Keratinocyte (primary cell): ENCODE data around the gene CCDC9. TPM values are rescaled to one million over a fixed set of nuclear protein-coding genes. Genes with fewer than 3 reads are reported as not detected.
A peak's percentile ranks its signal among the peaks of the same experiment; 100 is the strongest.

Experiments used
- DNase-seq: peaks from one replicate; pipeline ENCODE4 v3.0.0-alpha.2; 2011; ENCODE audit warnings: low read depth, missing footprints, low spot score
- FAIRE-seq: peaks from 2 replicates; lab custom pipeline; 2011; peaks lifted over from hg19 to GRCh38; lab: Jason Lieb, UNC
- H2AFZ ChIP-seq: 2 replicates; pipeline ENCODE4 v1.6.0; 2012; ENCODE audit warnings: low read length, control low read depth, inconsistent platforms; ENCODE audit not compliant: control insufficient read depth
- H3K27ac ChIP-seq: 2 replicates; pipeline ENCODE4 v1.5.1; 2011; ENCODE audit warnings: low read length; ENCODE audit not compliant: control insufficient read depth, insufficient read depth
- H3K27me3 ChIP-seq: 3 replicates; pipeline ENCODE4 v1.6.0; 2011; ENCODE audit warnings: low read length; ENCODE audit not compliant: control insufficient read depth, insufficient read depth; ENCODE audit errors: extremely low read depth
- H3K36me3 ChIP-seq, 2 experiments: 2 replicates in 1 of 2; 3 replicates in 1 of 2; pipeline ENCODE4 v1.5.1; 2011; ENCODE audit warnings: low read length in 2 of 2, mild to moderate bottlenecking in 1 of 2; ENCODE audit not compliant: control insufficient read depth in 2 of 2, insufficient read depth in 2 of 2; ENCODE audit errors: extremely low read depth in 1 of 2
- H3K4me1 ChIP-seq: 3 replicates; pipeline ENCODE4 v1.5.1; 2011; ENCODE audit warnings: low read length; ENCODE audit not compliant: control insufficient read depth, insufficient read depth; ENCODE audit errors: extremely low read depth
- H3K4me2 ChIP-seq: 3 replicates; pipeline ENCODE4 v1.6.0; 2011; ENCODE audit warnings: low read depth, low read length; ENCODE audit not compliant: control insufficient read depth, insufficient read depth; ENCODE audit errors: extremely low read depth
- H3K4me3 ChIP-seq, 3 experiments: fragments of 200-600 bp in 1 of 3; sonication (generic) in 1 of 3; 2 replicates in 2 of 3; 3 replicates in 1 of 3; pipeline ENCODE4 v1.5.1; 2011 to 2016; ENCODE audit warnings: low read length in 3 of 3, mild to moderate bottlenecking in 3 of 3, control low read depth in 2 of 3, inconsistent platforms in 1 of 3, low read depth in 1 of 3, mixed read lengths in 1 of 3, mixed run types in 1 of 3, moderate library complexity in 1 of 3; ENCODE audit not compliant: control insufficient read depth in 2 of 3, insufficient read depth in 2 of 3; ENCODE audit errors: extremely low read depth in 1 of 3
- H3K79me2 ChIP-seq: 2 replicates; pipeline ENCODE4 v1.6.0; 2012; ENCODE audit warnings: low read length; ENCODE audit not compliant: control insufficient read depth, insufficient read depth
- H3K9ac ChIP-seq: 3 replicates; pipeline ENCODE4 v1.6.0; 2011; ENCODE audit warnings: low read length; ENCODE audit not compliant: control insufficient read depth, insufficient read depth; ENCODE audit errors: extremely low read depth
- H3K9me1 ChIP-seq: 3 replicates; pipeline ENCODE4 v1.6.0; 2011; ENCODE audit warnings: low read length; ENCODE audit not compliant: control insufficient read depth, insufficient read depth; ENCODE audit errors: extremely low read depth
- H3K9me3 ChIP-seq: 2 replicates; pipeline ENCODE4 v1.5.1; 2012; ENCODE audit warnings: low read depth, low read length; ENCODE audit not compliant: control insufficient read depth
- H4K20me1 ChIP-seq: 3 replicates; pipeline ENCODE4 v1.6.0; 2011; ENCODE audit warnings: low read length; ENCODE audit not compliant: control insufficient read depth, insufficient read depth; ENCODE audit errors: extremely low read depth
- CTCF ChIP-seq, 3 experiments: IDR thresholded peaks in 1 of 3; conservative IDR thresholded peaks in 1 of 3; optimal IDR thresholded peaks in 1 of 3; 2 replicates in 2 of 3; 3 replicates in 1 of 3; pipeline versions ENCODE3 to v1.5.1; 2011; ENCODE audit warnings: low read length in 3 of 3, mild to moderate bottlenecking in 3 of 3, moderate library complexity in 2 of 3, control low read depth in 1 of 3, inconsistent platforms in 1 of 3; ENCODE audit not compliant: insufficient read depth in 2 of 3; ENCODE audit errors: extremely low read depth in 1 of 3
- EZH2 ChIP-seq: IDR thresholded peaks from one replicate; pipeline ENCODE4 v1.6.1; 2012; ENCODE audit warnings: inconsistent platforms, mild to moderate bottlenecking, low read length, moderate library complexity
- dilution Hi-C: fragments of 300-500 bp; cut with MboI; formaldehyde crosslinking; loops from one replicate; pipeline ENCODE4 v1.7.0; 2020; ENCODE audit warnings: low sequenced_read_pairs; ENCODE audit not compliant: extremely low pct_ligation_motif_present
- polyA plus RNA-seq, 5 experiments: library from polyadenylated mRNA; depleted of rRNA in 3 of 5; stranded (reverse) in 3 of 5; stranded (forward) in 1 of 5; unstranded in 1 of 5; fragments of >200 nt; gene quantifications; 1 replicate in 1 of 5; 2 replicates in 3 of 5; 3 replicates in 1 of 5; pipeline versions ENCODE4 v1.2.1 to v1.2.3, GENCODE V29; 2011 to 2012; ENCODE audit warnings: missing spikeins in 2 of 5, low read depth in 1 of 5, low replicate concordance in 1 of 5

CCDC9 gene
- polyA plus RNA-seq, 1 donor (not counting 4 experiments of a cell fraction or from before 2014, with no cell fraction given): 2.8 TPM

- no peak overlapping the region for H2AFZ ChIP-seq
- H4K20me1 ChIP-seq: no peaks in the 10 kb centered on the region
- peak overlapping the region; percentile 9 for H3K4me2 ChIP-seq
- H3K27me3 ChIP-seq: no peaks in the 10 kb centered on the region
- H3K9me3 ChIP-seq: no peaks in the 10 kb centered on the region
- FAIRE-seq (peak; percentile 49), DNase-seq (peak; percentile 49)
- H3K79me2 ChIP-seq: no peaks in the 10 kb centered on the region
- TF ChIP-seq EZH2 (no peak), CTCF (optimal IDR thresholded peaks at IDR 0.05 in 1 of 3, IDR thresholded peaks at IDR 0.05 in 1 of 3, conservative IDR thresholded peaks at IDR 0.05 in 1 of 3; ENCODE audit: extremely low read depth in 1 of 3, insufficient read depth in 2 of 3, low read length in 3 of 3) (no peak)
- no peak overlapping the region for H3K4me3 ChIP-seq
- no peak overlapping the region for H3K9ac ChIP-seq
- dilution Hi-C loops: no loop called here
- peaks cover 3% of the 10 kb centered on the region for H3K4me1 ChIP-seq
- no peaks in the 10 kb centered on the region for H3K36me3 ChIP-seq
- H3K27ac ChIP-seq: peak overlapping the region; percentile 5
- no peaks in the 10 kb centered on the region for H3K9me1 ChIP-seq
These were observed 58.9 kb downstream of the CCDC9 start for GRCh38 chr19:47315125-47315821.

- no peaks in the 10 kb centered on the region for H4K20me1 ChIP-seq
- H3K27me3 ChIP-seq: no peaks in the 10 kb centered on the region
- FAIRE-seq: no peak
- no peaks in the 10 kb centered on the region for H3K9me1 ChIP-seq
- H3K4me2 ChIP-seq: no peak overlapping the region
- H2AFZ ChIP-seq: no peak overlapping the region
- no peak overlapping the region for H3K9ac ChIP-seq
- dilution Hi-C loops: no loop called here
- no peaks in the 10 kb centered on the region for H3K79me2 ChIP-seq
- TF ChIP-seq CTCF (optimal IDR thresholded peaks at IDR 0.05 in 1 of 3, IDR thresholded peaks at IDR 0.05 in 1 of 3, conservative IDR thresholded peaks at IDR 0.05 in 1 of 3; ENCODE audit: extremely low read depth in 1 of 3, insufficient read depth in 2 of 3, low read length in 3 of 3): no peak
- no peak for TF ChIP-seq EZH2
- no peaks in the 10 kb centered on the region for H3K9me3 ChIP-seq
- H3K4me3 ChIP-seq: no peak overlapping the region
- H3K36me3 ChIP-seq: no peaks in the 10 kb centered on the region
- no peak overlapping the region for H3K27ac ChIP-seq
- peaks cover 3% of the 10 kb centered on the region for H3K4me1 ChIP-seq
- DNase-seq: no peak
These were observed 60.2 kb downstream of the CCDC9 start for GRCh38 chr19:47316513-47316912.
